A673 (cell line): ENCODE data around the gene SLC22A13. TPM values are rescaled to one million over a fixed set of nuclear protein-coding genes. Genes with fewer than 3 reads are reported as not detected.

Source experiments
- BruUV-seq: library from RNA; stranded (reverse); fragments of 400-500 nt; replicated peaks from 2 replicates; lab custom pipeline; 2021; lab: Mats Ljungman, UMichigan
- CTCF ChIA-PET: fragments of 300-600 bp; sonication (Branson Sonifier 250); formaldehyde crosslinking; loops from one replicate; lab custom pipeline; 2022; ENCODE audit warnings: antibody characterized with exemption; lab: Charles Lee
- POLR2A ChIA-PET: fragments of 300-600 bp; sonication (Branson Sonifier 250); formaldehyde crosslinking; loops from one replicate; lab custom pipeline; 2022; ENCODE audit warnings: antibody characterized with exemption; ENCODE audit not compliant: low non-redundant PET; lab: Charles Lee
- DNase-seq: peaks from one replicate; pipeline ENCODE4 v3.0.0-alpha.2; 2015; ENCODE audit warnings: low spot score
- H3K27ac ChIP-seq: fragments of 200-600 bp; sonication (generic); 2 replicates; pipeline ENCODE4 v1.5.1; 2016; ENCODE audit warnings: mixed run types, low read depth, mild to moderate bottlenecking, mixed read lengths, antibody characterized with exemption, low read length; ENCODE audit not compliant: poor library complexity, severe bottlenecking
- H3K27me3 ChIP-seq: fragments of 200-600 bp; sonication (generic); replicated peaks from 2 replicates; pipeline ENCODE4 v1.6.1; 2017; ENCODE audit warnings: mixed run types, low read depth, mild to moderate bottlenecking, mixed read lengths, antibody characterized with exemption, low read length; ENCODE audit not compliant: insufficient read depth, poor library complexity
- H3K36me3 ChIP-seq: fragments of 200-600 bp; sonication (generic); 2 replicates; pipeline ENCODE4 v1.6.1; 2016; ENCODE audit warnings: mixed run types, mild to moderate bottlenecking, mixed read lengths, antibody characterized with exemption, low read length; ENCODE audit not compliant: insufficient read depth, poor library complexity, severe bottlenecking
- H3K4me1 ChIP-seq: fragments of 200-600 bp; sonication (generic); 2 replicates; pipeline ENCODE4 v1.6.1; 2017; ENCODE audit warnings: mixed run types, mild to moderate bottlenecking, mixed read lengths, antibody characterized with exemption, low read length; ENCODE audit not compliant: insufficient read depth, poor library complexity, severe bottlenecking
- H3K4me3 ChIP-seq: fragments of 200-600 bp; sonication (generic); 2 replicates; pipeline ENCODE4 v1.5.1; 2016; ENCODE audit warnings: low read depth, mixed run types, mild to moderate bottlenecking, mixed read lengths, low read length; ENCODE audit not compliant: poor library complexity, severe bottlenecking
- H3K9me3 ChIP-seq: fragments of 200-600 bp; sonication (generic); 2 replicates; pipeline ENCODE4 v1.6.1; 2016; ENCODE audit warnings: mixed run types, low read depth, mild to moderate bottlenecking, mixed read lengths, antibody characterized with exemption, low read length; ENCODE audit not compliant: poor library complexity, severe bottlenecking
- CTCF ChIP-seq: fragments of 300-800, 200-600 bp; sonication (generic); conservative IDR thresholded peaks from 2 replicates; pipeline ENCODE4 v1.5.1; 2017; ENCODE audit warnings: low read depth, mild to moderate bottlenecking, antibody characterized with exemption, low read length, moderate library complexity, mixed read lengths
- EZH2 ChIP-seq: fragments of 200-600 bp; sonication (generic); IDR thresholded peaks from 2 replicates; pipeline ENCODE4 v1.6.1; 2017; ENCODE audit warnings: borderline replicate concordance, low read depth, mild to moderate bottlenecking, mixed read lengths, antibody characterized with exemption, low read length; ENCODE audit not compliant: poor library complexity, severe bottlenecking
- intact Hi-C: fragments of 100-400 bp; cut with micrococcal nuclease; formaldehyde crosslinking; loops from one replicate; pipeline ENCODE4 v1.10.0; 2022; ENCODE audit not compliant: unreplicated experiment
- total RNA-seq: library from RNA; stranded (reverse); gene quantifications from 2 replicates; pipeline ENCODE4 v1.2.3, GENCODE V29; 2021

Gene SLC22A13
- total RNA-seq, 1 experiment from 2014 or later: 1.1 TPM

- H3K4me1 ChIP-seq: no peaks in the 10 kb centered on the region
- no peaks in the 10 kb centered on the region for H3K9me3 ChIP-seq
- no peaks in the 10 kb centered on the region for H3K27me3 ChIP-seq
- H3K36me3 ChIP-seq: no peaks in the 10 kb centered on the region
- H3K27ac ChIP-seq: no peak overlapping the region
- BruUV-seq: no TSS peak
- ChIA-PET POLR2A (no interaction called here), CTCF (no interaction called here)
- TF ChIP-seq CTCF (no peak), EZH2 (no peak)
- DNase-seq: no peak
- intact Hi-C loops: no loop called here
- no peak overlapping the region for H3K4me3 ChIP-seq
These were observed 2.5 kb downstream of the SLC22A13 start for GRCh38 chr3:38268087-38268486.

- TF ChIP-seq CTCF: no peak
- no peak for TF ChIP-seq EZH2
- Histone ChIP-seq H3K27ac (no peak overlapping the region), H3K9me3 (no peaks in the 10 kb centered on the region), H3K36me3 (no peaks in the 10 kb centered on the region), H3K4me1 (no peaks in the 10 kb centered on the region), H3K27me3 (no peaks in the 10 kb centered on the region), H3K4me3 (no peak overlapping the region)
- BruUV-seq: no TSS peak
- ChIA-PET POLR2A (no interaction called here), CTCF (no interaction called here)
- intact Hi-C loops: no loop called here
- DNase-seq: no peak
These were observed 2.9 kb downstream of the SLC22A13 start for GRCh38 chr3:38268522-38268921.

GRCh38 chr3:38270606-38271005, 5.0 kb downstream of the SLC22A13 start:
- H3K9me3 ChIP-seq: no peaks in the 10 kb centered on the region
- H3K27me3 ChIP-seq: no peaks in the 10 kb centered on the region
- ChIA-PET POLR2A (no interaction called here), CTCF (no interaction called here)
- no peak for DNase-seq
- H3K27ac ChIP-seq: no peak overlapping the region
- no peaks in the 10 kb centered on the region for H3K4me1 ChIP-seq
- no peaks in the 10 kb centered on the region for H3K36me3 ChIP-seq
- intact Hi-C loops: no loop called here
- no TSS peak for BruUV-seq
- TF ChIP-seq CTCF: no peak
- no peak for TF ChIP-seq EZH2
- H3K4me3 ChIP-seq: no peak overlapping the region
